H9 (cell line): ENCODE measurements around the gene HCFC1. TPM values are rescaled to one million over a fixed set of nuclear protein-coding genes. Genes with fewer than 3 reads are reported as not detected.
A peak's percentile ranks its signal among the peaks of the same experiment; 100 is the strongest.

ENCODE experiments used
- DNase-seq: peaks from one replicate; pipeline ENCODE4 v3.0.0-alpha.2; 2017
- H2AFZ ChIP-seq: one replicate; pipeline ENCODE4 v1.6.1; 2013; ENCODE audit warnings: mild to moderate bottlenecking, low read length, control low read depth, moderate library complexity
- H2AK5ac ChIP-seq: 2 replicates; pipeline ENCODE4 v1.6.1; 2013; ENCODE audit warnings: low read length, control low read depth, mixed read lengths; ENCODE audit not compliant: insufficient read length
- H2BK120ac ChIP-seq: one replicate; pipeline ENCODE4 v1.6.1; 2013; ENCODE audit warnings: low read depth, mild to moderate bottlenecking, low read length, control low read depth, inconsistent platforms; ENCODE audit not compliant: poor library complexity, severe bottlenecking
- H2BK12ac ChIP-seq: 2 replicates; pipeline ENCODE4 v1.6.1; 2013; ENCODE audit warnings: low read length, control low read depth, mixed read lengths, low read depth; ENCODE audit not compliant: insufficient read length
- H2BK15ac ChIP-seq: 2 replicates; pipeline ENCODE4 v1.6.1; 2013; ENCODE audit warnings: low read depth, low read length, control low read depth
- H2BK20ac ChIP-seq: one replicate; pipeline ENCODE4 v1.6.1; 2013; ENCODE audit warnings: low read depth, mild to moderate bottlenecking, low read length, control low read depth, inconsistent platforms; ENCODE audit not compliant: poor library complexity, severe bottlenecking
- H2BK5ac ChIP-seq: 2 replicates; pipeline ENCODE4 v1.6.1; 2013; ENCODE audit warnings: low read length, control low read depth, mixed read lengths; ENCODE audit not compliant: insufficient read length
- H3K14ac ChIP-seq: 2 replicates; pipeline ENCODE4 v1.6.1; 2013; ENCODE audit warnings: low read length, control low read depth; ENCODE audit not compliant: insufficient read depth
- H3K18ac ChIP-seq: 2 replicates; pipeline ENCODE4 v1.6.1; 2013; ENCODE audit warnings: low read depth, mild to moderate bottlenecking, mixed read lengths, low read length, control low read depth; ENCODE audit not compliant: insufficient read length
- H3K23ac ChIP-seq: 2 replicates; pipeline ENCODE4 v1.6.1; 2013; ENCODE audit warnings: low read length, control low read depth, mixed read lengths, low read depth; ENCODE audit not compliant: insufficient read length
- H3K23me2 ChIP-seq: 2 replicates; pipeline ENCODE4 v1.6.1; 2013; ENCODE audit warnings: low read depth, mild to moderate bottlenecking, mixed read lengths, low read length, control low read depth; ENCODE audit not compliant: insufficient read length, poor library complexity, severe bottlenecking
- H3K27ac ChIP-seq: 2 replicates; pipeline ENCODE4 v1.5.1; 2013; ENCODE audit warnings: low read length, control low read depth, mixed read lengths, low read depth; ENCODE audit not compliant: insufficient read length
- H3K27me3 ChIP-seq: 2 replicates; pipeline ENCODE4 v1.6.1; 2013; ENCODE audit warnings: low read length, control low read depth, inconsistent platforms; ENCODE audit not compliant: insufficient read depth
- H3K4ac ChIP-seq: 2 replicates; pipeline ENCODE4 v1.6.1; 2013; ENCODE audit warnings: low read depth, mild to moderate bottlenecking, control low read depth, inconsistent platforms, low read length, moderate library complexity
- H3K4me1 ChIP-seq: 2 replicates; pipeline ENCODE4 v1.6.1; 2013; ENCODE audit warnings: low read length, control low read depth, inconsistent platforms; ENCODE audit not compliant: insufficient read depth
- H3K4me2 ChIP-seq: 2 replicates; pipeline ENCODE4 v1.6.1; 2013; ENCODE audit warnings: low read length, control low read depth, mixed read lengths; ENCODE audit not compliant: insufficient read length, insufficient read depth
- H3K56ac ChIP-seq: 2 replicates; pipeline ENCODE4 v1.6.1; 2013; ENCODE audit warnings: low read depth, mild to moderate bottlenecking, mixed read lengths, low read length, control low read depth; ENCODE audit not compliant: insufficient read length
- H3K79me1 ChIP-seq: 2 replicates; pipeline ENCODE4 v1.6.1; 2013; ENCODE audit warnings: low read depth, mild to moderate bottlenecking, moderate library complexity, low read length, control low read depth, inconsistent platforms; ENCODE audit not compliant: insufficient read depth, poor library complexity, severe bottlenecking
- H3K79me2 ChIP-seq: 2 replicates; pipeline ENCODE4 v1.6.1; 2013; ENCODE audit warnings: low read length, control low read depth, inconsistent platforms; ENCODE audit not compliant: insufficient read depth
- H3K9ac ChIP-seq: 2 replicates; pipeline ENCODE4 v1.6.1; 2013; ENCODE audit warnings: low read length, control low read depth, mixed read lengths; ENCODE audit not compliant: insufficient read length; ENCODE audit errors: extremely low read depth
- H3K9me3 ChIP-seq: one replicate; pipeline ENCODE4 v1.6.1; 2013; ENCODE audit warnings: low read depth, low read length, inconsistent platforms; ENCODE audit not compliant: control insufficient read depth
- H3T11ph ChIP-seq: one replicate; pipeline ENCODE4 v1.6.1; 2013; ENCODE audit warnings: mild to moderate bottlenecking, low read length, control low read depth, inconsistent platforms
- H4K20me1 ChIP-seq: one replicate; pipeline ENCODE4 v1.6.1; 2013; ENCODE audit not compliant: control insufficient read depth, insufficient read length, insufficient read depth
- H4K5ac ChIP-seq: 2 replicates; pipeline ENCODE4 v1.6.1; 2013; ENCODE audit warnings: low read depth, mild to moderate bottlenecking, mixed read lengths, low read length, control low read depth; ENCODE audit not compliant: insufficient read length
- H4K8ac ChIP-seq: replicated peaks from 2 replicates; pipeline ENCODE4 v1.6.1; 2013; ENCODE audit warnings: low read length, control low read depth, mixed read lengths, low read depth; ENCODE audit not compliant: insufficient read length
- H4K91ac ChIP-seq: 2 replicates; pipeline ENCODE4 v1.6.1; 2013; ENCODE audit warnings: low read depth, mild to moderate bottlenecking, moderate library complexity, mixed read lengths, low read length, control low read depth; ENCODE audit not compliant: insufficient read length
- H3K27ac Mint-ChIP-seq, 3 experiments: 2 replicates in 2 of 3; 3 replicates in 1 of 3; pipeline ENCODE4 v1.8.0; 2020 to 2021; ENCODE audit warnings: mixed read lengths in 3 of 3, mild to moderate bottlenecking in 1 of 3, moderate library complexity in 1 of 3
- H3K27me3 Mint-ChIP-seq: 2 replicates; pipeline ENCODE4 v1.8.0; 2021; ENCODE audit warnings: low read depth, mild to moderate bottlenecking, moderate library complexity, mixed read lengths
- H3K36me3 Mint-ChIP-seq, 3 experiments: 2 replicates in 2 of 3; 3 replicates in 1 of 3; pipeline ENCODE4 v1.8.0; 2020 to 2021; ENCODE audit warnings: low read depth in 3 of 3, mixed read lengths in 3 of 3; ENCODE audit not compliant: insufficient read depth in 1 of 3
- H3K4me1 Mint-ChIP-seq, 2 experiments: 2 replicates each; pipeline ENCODE4 v1.8.0; 2020; ENCODE audit warnings: mixed read lengths in 2 of 2
- H3K4me3 Mint-ChIP-seq, 2 experiments: 2 replicates in 1 of 2; 3 replicates in 1 of 2; pipeline ENCODE4 v1.8.0; 2020 to 2021; ENCODE audit warnings: mild to moderate bottlenecking in 2 of 2, mixed read lengths in 2 of 2, moderate library complexity in 1 of 2
- H3K9me3 Mint-ChIP-seq, 2 experiments: 2 replicates in 1 of 2; 3 replicates in 1 of 2; pipeline ENCODE4 v1.8.0; 2020; ENCODE audit warnings: mild to moderate bottlenecking in 2 of 2, mixed read lengths in 2 of 2, moderate library complexity in 1 of 2
- CTCF ChIP-seq: fragments of 200-600 bp; sonication (generic); conservative IDR thresholded peaks from 3 replicates; pipeline ENCODE4 v1.8.0; 2021; ENCODE audit warnings: antibody characterized with exemption, mild to moderate bottlenecking
- WGBS: extraction: QIAGEN DNeasy Blood & Tissue Kit; methylation state at CpG from one replicate; pipeline ENCODE4 v1.1.7; 2013; ENCODE audit warnings: missing lambda C conversion rate, low lambda C conversion rate, mixed read lengths; ENCODE audit not compliant: insufficient read length; ENCODE audit errors: extremely low coverage; 5-methylcytosine and 5-hydroxymethylcytosine counted together
- total RNA-seq: library from RNA; stranded (reverse); gene quantifications from 2 replicates; pipeline ENCODE4 v1.2.1, GENCODE V29; 2021

HCFC1 gene
- total RNA-seq, 1 experiment from 2014 or later: 144 TPM

GRCh38 chrX:153922932-153923857 is 48.4 kb downstream of the HCFC1 start:
- Histone ChIP-seq H3K4ac (no peak overlapping the region), H3K18ac (no peak overlapping the region), H3K27me3 (no peaks in the 10 kb centered on the region), H3K4me1 (no peaks in the 10 kb centered on the region), H3K79me2 (no peaks in the 10 kb centered on the region), H2BK12ac (no peak overlapping the region), H2BK15ac (no peak overlapping the region), H3K14ac (no peak overlapping the region), H2AFZ (no peak overlapping the region), H4K91ac (no peak overlapping the region), H2BK5ac (no peak overlapping the region), H4K8ac (no peak overlapping the region), H3K4me2 (no peak overlapping the region), H4K20me1 (no peaks in the 10 kb centered on the region), H3K9ac (no peak overlapping the region), H3K79me1 (no peaks in the 10 kb centered on the region), H3T11ph (no peak overlapping the region), H2BK120ac (no peak overlapping the region), H3K9me3 (peaks cover 13% of the 10 kb centered on the region), H3K23me2 (peaks cover 26% of the 10 kb centered on the region), H2AK5ac (no peak overlapping the region), H2BK20ac (no peak overlapping the region), H3K56ac (no peak overlapping the region), H3K23ac (no peak overlapping the region), H3K27ac (no peak overlapping the region), H4K5ac (no peak overlapping the region)
- Mint-ChIP-seq H3K4me1 (peaks cover 11 to 25% of the 10 kb centered on the region in 2 experiments; a peak in 2 of 4 replicates), H3K9me3 (peaks cover 54 to 73% of the 10 kb centered on the region in 2 experiments), H3K27me3 (no peaks in the 10 kb centered on the region; the same call in none of the 2 replicates), H3K4me3 (0 out of 5 replicates have a peak overlapping the region, but pooled peaks of 1 of the 2 experiments have one; percentile 19), H3K27ac (no peak overlapping the region), H3K36me3 (peaks cover 5 to 17% (median 13%) of the 10 kb centered on the region in 3 experiments)
- TF ChIP-seq CTCF: peak; percentile 38; the same call in 1 of the 3 replicates
- no CpG with 5 or more reads among the region's 25 CpGs for WGBS
- DNase-seq: peak; percentile 47
